Stomach smooth muscle (tissue), 2 donors: ENCODE results near the gene OR7C1.

Source experiments
- H3K27ac ChIP-seq: one replicate; pipeline ENCODE4 v1.7.0; 2013; ENCODE audit warnings: mild to moderate bottlenecking, low read length, inconsistent platforms
- H3K27me3 ChIP-seq, 2 donors: one replicate each; pipeline ENCODE4 v1.7.0; 2013; ENCODE audit warnings: low read length in 2 of 2; ENCODE audit not compliant: insufficient read depth in 2 of 2, control insufficient read depth in 1 of 2
- H3K36me3 ChIP-seq, 2 donors: one replicate each; pipeline ENCODE4 v1.7.0; 2013; ENCODE audit warnings: low read length in 2 of 2; ENCODE audit not compliant: control insufficient read depth in 2 of 2, insufficient read depth in 2 of 2
- H3K4me1 ChIP-seq: one replicate; pipeline ENCODE4 v1.7.0; 2013; ENCODE audit warnings: low read length; ENCODE audit not compliant: control insufficient read depth, insufficient read depth
- H3K4me3 ChIP-seq, 2 donors: one replicate each; pipeline ENCODE4 v1.7.0; 2013; ENCODE audit warnings: low read length in 2 of 2
- H3K9ac ChIP-seq, 2 donors: one replicate each; pipeline ENCODE4 v1.7.0; 2013; ENCODE audit warnings: low read length in 2 of 2, mild to moderate bottlenecking in 1 of 2
- H3K9me3 ChIP-seq, 2 donors: one replicate each; pipeline ENCODE4 v1.7.0; 2013; ENCODE audit warnings: low read length in 2 of 2; ENCODE audit not compliant: control insufficient read depth in 2 of 2
- donor health status: healthy.
- donor health status: Pancreatic carcinoma.

OR7C1 gene

DNA sequence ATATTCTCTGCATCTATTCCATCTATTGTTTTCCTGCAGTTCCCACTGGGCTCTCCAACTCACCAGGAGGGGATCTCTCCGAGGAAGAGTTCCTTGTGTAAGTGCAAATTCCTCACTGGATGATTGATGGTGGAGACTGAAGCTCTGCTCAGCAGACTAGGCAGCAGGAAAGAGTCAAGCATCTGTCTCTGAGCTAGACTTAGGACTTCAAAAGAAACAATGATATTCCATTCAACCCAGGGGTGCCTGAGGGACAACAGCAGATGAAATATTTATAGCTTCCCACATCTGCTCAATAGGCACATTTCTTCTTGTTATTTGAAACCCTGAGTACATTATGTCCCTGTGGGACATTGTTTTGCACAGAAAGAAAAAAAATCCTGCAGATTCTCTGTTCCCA, at the start of gene OR7C1, which contains the start of gene OR7A5:
OR7C1 (minus strand) TSS at position 175 of the 400 bp plus-strand sequence. CDS start 35,049 bp downstream, outside the sequence.
OR7A5 (minus strand) TSS at position 175 of the 400 bp plus-strand sequence. CDS start 6,944 bp downstream, outside the sequence.
- H3K27ac ChIP-seq: no peak within 1 kb of the TSS

DNA sequence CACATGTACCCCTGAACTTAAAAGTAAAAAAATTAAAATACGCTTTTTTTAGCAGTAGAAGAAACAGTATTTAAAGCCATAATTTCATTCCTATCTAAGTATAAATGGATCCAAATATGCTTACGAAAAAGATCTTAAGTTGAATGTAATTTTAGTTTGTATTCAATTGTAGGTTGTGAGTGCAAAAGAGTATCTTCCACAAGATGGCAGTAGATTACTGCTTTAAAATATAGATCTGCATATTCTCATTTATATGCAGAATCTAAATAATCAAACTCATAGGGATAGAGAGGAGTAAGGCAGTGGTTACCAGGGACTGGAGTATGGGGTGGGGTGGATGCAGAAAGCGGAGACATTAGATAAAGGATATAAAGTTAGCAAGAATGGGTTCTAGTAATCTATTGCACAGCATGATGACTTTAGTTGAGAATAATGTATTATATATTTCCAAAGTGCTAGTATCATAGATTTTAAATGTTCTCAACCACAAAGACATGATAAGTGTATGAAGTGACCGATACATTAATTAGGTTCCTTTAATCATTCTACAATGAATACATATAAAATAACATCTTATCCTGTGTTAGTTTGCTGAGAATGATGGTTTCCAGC, 36.7 kb upstream of the OR7C1 start:
- H3K27me3 ChIP-seq: peaks cover 0 to 2% of the 10 kb centered on the region in 2 donors
- no peaks in the 10 kb centered on the region for H3K36me3 ChIP-seq
- H3K27ac ChIP-seq: no peak overlapping the region
- H3K9ac ChIP-seq: no peak overlapping the region
- H3K4me3 ChIP-seq: no peak overlapping the region
- peaks cover 0 to 4% of the 10 kb centered on the region in 2 donors for H3K9me3 ChIP-seq
- H3K4me1 ChIP-seq: no peaks in the 10 kb centered on the region

More for the DNA sequence above, at the start of gene OR7C1, which contains the start of gene OR7A5:
- Histone ChIP-seq H3K36me3 (no peaks in the 10 kb centered on the region), H3K9ac (no peak within 1 kb of the TSS), H3K4me3 (no peak within 1 kb of the TSS), H3K27me3 (no peaks in the 10 kb centered on the region), H3K9me3 (no peaks in the 10 kb centered on the region), H3K4me1 (no peaks in the 10 kb centered on the region)

DNA sequence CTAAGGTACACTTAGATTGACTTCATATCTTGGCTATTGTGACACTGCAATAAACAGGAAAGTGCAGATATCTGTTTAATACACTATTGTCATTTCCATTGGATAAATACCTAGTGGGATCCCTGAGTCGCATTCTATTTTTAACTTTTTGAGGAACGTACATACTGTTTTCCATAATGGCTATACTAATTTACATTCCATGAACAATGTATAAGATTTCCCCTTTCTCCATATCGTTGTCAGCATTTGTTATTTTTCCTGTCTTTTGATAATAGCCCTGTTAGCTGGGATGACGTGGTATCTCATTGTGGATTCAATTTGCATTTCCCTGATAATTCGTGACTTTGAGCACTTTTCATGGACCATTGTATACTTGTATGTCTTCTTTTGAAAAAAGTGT, 33.5 kb upstream of the OR7C1 start:
- Histone ChIP-seq H3K4me1 (no peaks in the 10 kb centered on the region), H3K4me3 (no peak overlapping the region), H3K36me3 (no peaks in the 10 kb centered on the region), H3K9ac (no peak overlapping the region), H3K9me3 (peaks cover 0 to 4% of the 10 kb centered on the region in 2 donors), H3K27ac (no peak overlapping the region), H3K27me3 (peaks cover 0 to 2% of the 10 kb centered on the region in 2 donors)

DNA sequence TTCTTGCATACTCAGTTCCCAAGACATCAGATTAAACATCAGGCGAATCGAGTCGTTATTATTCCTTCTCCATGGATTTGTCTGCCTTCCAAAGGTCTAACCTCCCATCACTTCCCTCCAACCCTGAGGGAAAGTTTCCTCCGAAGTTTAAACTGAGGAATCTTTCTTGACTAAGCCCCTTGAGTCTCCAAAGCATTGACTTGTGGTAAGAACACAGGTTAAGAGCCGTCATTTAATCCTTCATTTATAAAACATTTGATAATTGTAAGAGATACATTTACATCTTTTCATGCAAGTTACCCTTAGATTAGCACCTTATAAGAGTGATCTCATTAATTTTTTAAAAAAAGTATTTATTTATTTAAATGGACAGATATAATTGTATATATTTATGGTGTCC, 13.8 kb upstream of the OR7C1 start, which contains the start of gene OR7A10:
OR7A10 (minus strand) TSS at position 101 of the 400 bp plus-strand sequence. CDS start 7,045 bp downstream, outside the sequence.
- Histone ChIP-seq H3K27ac (no peak within 1 kb of the TSS), H3K27me3 (peaks cover 0 to 3% of the 10 kb centered on the region in 2 donors), H3K4me3 (no peak within 1 kb of the TSS), H3K36me3 (no peaks in the 10 kb centered on the region), H3K4me1 (no peaks in the 10 kb centered on the region), H3K9ac (no peak within 1 kb of the TSS), H3K9me3 (peaks cover 0 to 3% of the 10 kb centered on the region in 2 donors)

DNA sequence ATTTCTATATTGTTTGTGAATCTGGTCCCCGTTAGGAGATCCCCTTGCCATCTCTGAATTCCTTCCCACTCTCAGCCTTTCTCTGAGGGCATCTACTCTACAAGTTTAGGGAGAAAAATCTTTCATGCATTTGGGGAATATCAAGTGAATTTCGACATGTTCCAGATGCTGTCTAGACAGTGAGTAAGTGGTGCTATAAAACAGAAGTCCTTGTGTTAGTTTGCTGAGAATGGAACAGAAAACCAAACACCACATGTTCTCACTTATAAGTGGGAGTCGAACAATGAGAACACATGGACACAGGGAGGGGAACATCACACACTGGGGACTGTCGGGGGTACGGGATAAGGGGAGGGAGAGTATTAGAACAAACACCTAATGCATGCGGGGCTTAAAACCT, 8.6 kb upstream of the OR7C1 start:
- no peaks in the 10 kb centered on the region for H3K27me3 ChIP-seq
- H3K4me1 ChIP-seq: no peaks in the 10 kb centered on the region
- no peak overlapping the region for H3K9ac ChIP-seq
- H3K27ac ChIP-seq: no peak overlapping the region
- no peak overlapping the region for H3K4me3 ChIP-seq
- no peaks in the 10 kb centered on the region for H3K36me3 ChIP-seq
- H3K9me3 ChIP-seq: no peaks in the 10 kb centered on the region

DNA sequence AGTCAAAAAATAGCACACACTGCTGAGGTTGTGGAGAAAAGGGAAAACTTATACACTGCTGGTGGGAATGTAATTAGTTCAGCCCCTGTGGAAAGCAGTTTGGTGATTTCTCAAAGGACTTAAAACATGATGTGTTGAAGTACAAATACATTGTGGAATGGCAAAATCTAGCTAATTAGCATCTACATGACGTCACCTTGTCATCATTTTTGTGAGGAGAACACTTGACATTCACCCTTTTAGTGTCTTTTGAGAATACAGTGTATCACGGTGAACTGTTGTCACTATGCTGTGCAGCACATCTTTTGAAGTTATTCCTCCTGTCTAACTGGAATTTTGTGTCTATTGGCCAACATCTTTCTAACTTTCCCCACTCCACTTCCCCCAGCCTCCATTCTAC, 8.2 kb upstream of the OR7C1 start:
- no peak overlapping the region for H3K4me3 ChIP-seq
- no peaks in the 10 kb centered on the region for H3K27me3 ChIP-seq

DNA sequence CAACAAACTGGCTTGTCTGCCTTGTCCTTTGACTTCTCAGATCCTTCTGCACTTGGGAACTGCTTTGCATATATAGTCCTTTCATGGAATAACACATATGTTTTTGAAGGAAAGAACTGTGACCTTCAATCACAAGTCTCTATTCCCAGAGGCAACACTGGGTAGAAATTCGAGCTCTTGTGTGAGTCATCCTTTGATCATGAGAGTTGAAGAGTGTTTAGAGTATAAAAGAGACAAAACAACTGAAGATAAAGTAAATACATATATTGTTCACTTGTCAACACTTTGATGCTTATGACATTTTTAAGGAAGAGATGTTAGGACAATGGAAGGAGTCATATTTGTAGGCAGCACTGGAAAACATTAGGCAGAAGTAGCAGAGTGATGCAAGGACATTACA, 5.2 kb upstream of the OR7C1 start:
- Histone ChIP-seq H3K27me3 (no peaks in the 10 kb centered on the region), H3K4me3 (no peak overlapping the region), H3K4me1 (no peaks in the 10 kb centered on the region), H3K36me3 (no peaks in the 10 kb centered on the region), H3K9ac (no peak overlapping the region), H3K27ac (no peak overlapping the region), H3K9me3 (no peaks in the 10 kb centered on the region)

More for the DNA sequence above, 8.2 kb upstream of the OR7C1 start:
- no peaks in the 10 kb centered on the region for H3K4me1 ChIP-seq
- H3K9ac ChIP-seq: no peak overlapping the region
- no peaks in the 10 kb centered on the region for H3K9me3 ChIP-seq
- H3K36me3 ChIP-seq: no peaks in the 10 kb centered on the region
- no peak overlapping the region for H3K27ac ChIP-seq

DNA sequence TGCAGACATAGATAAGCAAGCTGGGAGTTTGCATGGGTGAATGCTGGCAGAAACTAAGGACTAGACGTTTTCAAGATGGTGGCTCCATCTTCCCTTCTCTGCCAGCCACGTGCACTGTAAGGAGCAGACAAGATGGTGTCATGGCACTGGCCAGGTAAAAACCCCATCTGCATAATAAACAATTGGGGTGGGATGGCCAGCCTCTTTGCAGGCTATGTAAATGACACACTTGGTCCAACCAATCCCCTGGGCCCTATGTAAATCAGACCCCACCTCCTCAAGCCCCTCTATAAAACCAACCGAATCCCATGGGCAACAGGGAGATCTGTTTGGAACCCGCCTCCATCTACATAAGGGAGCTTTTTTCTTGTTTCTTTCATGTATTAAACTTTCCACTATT, 2.4 kb upstream of the OR7C1 start:
- H3K4me1 ChIP-seq: no peaks in the 10 kb centered on the region
- H3K9me3 ChIP-seq: no peaks in the 10 kb centered on the region
- H3K36me3 ChIP-seq: no peaks in the 10 kb centered on the region
- no peak overlapping the region for H3K9ac ChIP-seq
- no peak overlapping the region for H3K27ac ChIP-seq
- no peak overlapping the region for H3K4me3 ChIP-seq
- no peaks in the 10 kb centered on the region for H3K27me3 ChIP-seq

DNA sequence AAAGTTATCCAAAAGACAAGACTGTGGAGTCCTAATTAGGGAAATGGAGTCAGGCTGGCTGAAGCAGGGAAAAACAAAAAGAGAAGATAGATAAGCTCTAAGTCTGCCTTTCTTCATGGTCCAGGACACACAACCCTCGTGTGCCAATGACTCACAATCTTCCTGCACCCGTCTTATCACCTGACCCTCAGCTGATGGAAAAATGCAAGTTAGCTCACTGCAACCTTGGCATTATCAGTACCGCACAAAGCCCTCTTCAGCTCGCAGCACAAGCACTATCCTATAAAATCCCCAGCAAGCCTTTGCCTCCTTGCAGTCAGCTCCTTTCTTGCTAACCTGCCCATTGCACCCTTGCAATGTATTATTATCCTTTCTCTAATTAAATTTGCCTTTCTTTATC, 4.3 kb downstream of the OR7C1 start:
- Histone ChIP-seq H3K27me3 (peaks cover 0 to under 1% of the 10 kb centered on the region in 2 donors), H3K4me3 (no peak overlapping the region), H3K4me1 (no peaks in the 10 kb centered on the region), H3K9me3 (peaks cover 0 to under 1% of the 10 kb centered on the region in 2 donors), H3K27ac (no peak overlapping the region), H3K9ac (no peak overlapping the region), H3K36me3 (no peaks in the 10 kb centered on the region)

DNA sequence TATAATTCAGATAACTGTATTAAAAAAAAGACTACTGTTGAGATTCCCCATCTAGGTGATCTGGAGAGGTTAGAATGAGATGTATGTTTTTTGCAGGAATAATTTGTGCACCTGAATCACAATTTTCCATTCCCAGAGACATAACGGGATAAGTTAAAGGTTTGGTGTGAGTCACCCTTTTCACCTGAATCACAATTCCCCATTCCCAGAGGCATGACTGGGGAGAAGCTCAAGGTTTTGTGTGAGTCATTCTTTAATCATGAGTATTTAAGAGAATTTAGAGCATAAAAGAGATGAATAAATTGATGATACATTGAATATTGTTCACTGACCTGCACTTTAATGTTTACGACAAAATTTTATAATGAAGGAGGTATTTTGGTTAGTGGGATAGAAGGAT, 9.0 kb downstream of the OR7C1 start:
- H3K4me3 ChIP-seq: no peak overlapping the region
- H3K9me3 ChIP-seq: peaks cover 0 to 4% of the 10 kb centered on the region in 2 donors
- no peak overlapping the region for H3K27ac ChIP-seq
- peaks cover 4 to 6% of the 10 kb centered on the region in 2 donors for H3K27me3 ChIP-seq
- H3K9ac ChIP-seq: no peak overlapping the region
- H3K4me1 ChIP-seq: no peaks in the 10 kb centered on the region
- H3K36me3 ChIP-seq: no peaks in the 10 kb centered on the region

DNA sequence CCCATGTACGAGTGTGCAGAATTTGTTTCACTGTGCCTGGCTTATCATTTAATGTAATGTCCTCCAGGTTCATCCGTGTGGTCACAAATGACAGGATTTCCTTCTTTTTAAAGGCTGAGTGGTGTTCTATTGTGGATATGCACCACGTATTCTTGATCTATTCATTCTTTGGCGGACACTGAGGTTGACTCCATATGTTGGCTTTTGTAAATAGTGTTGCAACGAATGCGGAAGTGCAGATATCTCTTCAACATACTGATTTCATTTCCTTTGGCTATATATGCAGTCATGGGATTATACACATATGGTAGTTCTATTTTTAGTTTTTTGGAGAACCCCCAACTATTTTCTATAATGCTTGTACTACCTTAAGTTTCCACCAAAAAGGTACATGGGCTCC, 13.0 kb downstream of the OR7C1 start:
- H3K27ac ChIP-seq: no peak overlapping the region
- H3K4me1 ChIP-seq: no peaks in the 10 kb centered on the region
- H3K9ac ChIP-seq: no peak overlapping the region
- H3K9me3 ChIP-seq: peaks cover 0 to 9% of the 10 kb centered on the region in 2 donors
- peaks cover 4 to 6% of the 10 kb centered on the region in 2 donors for H3K27me3 ChIP-seq
- no peak overlapping the region for H3K4me3 ChIP-seq
- no peaks in the 10 kb centered on the region for H3K36me3 ChIP-seq
